Measurements from ENCODE around the gene RNF8. TPM values are rescaled to one million over a fixed set of nuclear protein-coding genes. Genes with fewer than 3 reads are reported as not detected.

Gene RNF8
- total and polyA plus RNA-seq, 7 donors, result 9.4 to 28.5 (median 12.7) TPM

DNA sequence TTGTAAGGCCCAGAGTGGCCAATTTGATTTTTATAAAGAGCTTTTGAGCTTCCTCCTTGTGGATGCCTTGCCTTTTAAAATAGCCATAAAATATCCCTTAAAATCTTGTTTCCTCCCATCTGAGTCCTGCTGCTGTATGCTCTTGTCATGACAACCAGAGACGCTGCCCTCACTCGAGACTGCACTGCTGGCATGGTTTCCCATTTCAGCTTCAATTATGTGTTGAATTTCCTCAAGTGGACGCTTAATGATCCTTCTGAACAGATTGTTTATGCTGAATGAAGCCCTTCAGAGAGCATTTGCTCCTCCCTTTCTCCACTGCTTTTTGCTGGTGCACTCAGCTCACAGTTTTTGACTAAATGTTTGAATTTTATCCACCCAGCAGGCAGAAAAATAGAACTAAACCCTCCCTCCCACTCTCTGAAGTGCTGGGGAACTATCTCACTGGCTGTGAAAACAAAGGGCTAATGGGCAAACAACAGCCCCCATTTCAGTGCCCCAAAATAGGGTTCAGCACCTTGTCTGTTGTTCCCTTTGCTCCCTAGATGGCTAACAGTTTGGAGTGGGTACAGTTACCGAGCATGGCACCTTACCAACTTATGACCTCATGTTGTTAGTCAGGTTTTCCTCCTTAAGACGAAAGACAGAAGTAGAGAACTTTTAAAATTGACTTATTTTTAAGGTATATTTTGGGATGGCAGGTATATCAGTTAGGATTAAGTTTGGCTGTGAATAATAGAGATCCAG lies 45.5 kb upstream of the RNF8 start:
- H3K36me3 ChIP-seq (ENCODE audit: insufficient read depth in 1 of 2, low read depth in 1 of 2), result peaks cover 4 to 39% of the 10 kb centered on the region in 2 donors
- DNase-seq (no peak), ATAC-seq (peak in 3 of 4 donors; percentile 60 to 77 (median 63))
- H3K27ac ChIP-seq, result peak overlapping the region; percentile 13
- TF ChIP-seq, protein P1, sequence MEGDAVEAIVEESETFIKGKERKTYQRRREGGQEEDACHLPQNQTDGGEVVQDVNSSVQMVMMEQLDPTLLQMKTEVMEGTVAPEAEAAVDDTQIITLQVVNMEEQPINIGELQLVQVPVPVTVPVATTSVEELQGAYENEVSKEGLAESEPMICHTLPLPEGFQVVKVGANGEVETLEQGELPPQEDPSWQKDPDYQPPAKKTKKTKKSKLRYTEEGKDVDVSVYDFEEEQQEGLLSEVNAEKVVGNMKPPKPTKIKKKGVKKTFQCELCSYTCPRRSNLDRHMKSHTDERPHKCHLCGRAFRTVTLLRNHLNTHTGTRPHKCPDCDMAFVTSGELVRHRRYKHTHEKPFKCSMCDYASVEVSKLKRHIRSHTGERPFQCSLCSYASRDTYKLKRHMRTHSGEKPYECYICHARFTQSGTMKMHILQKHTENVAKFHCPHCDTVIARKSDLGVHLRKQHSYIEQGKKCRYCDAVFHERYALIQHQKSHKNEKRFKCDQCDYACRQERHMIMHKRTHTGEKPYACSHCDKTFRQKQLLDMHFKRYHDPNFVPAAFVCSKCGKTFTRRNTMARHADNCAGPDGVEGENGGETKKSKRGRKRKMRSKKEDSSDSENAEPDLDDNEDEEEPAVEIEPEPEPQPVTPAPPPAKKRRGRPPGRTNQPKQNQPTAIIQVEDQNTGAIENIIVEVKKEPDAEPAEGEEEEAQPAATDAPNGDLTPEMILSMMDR (IDR thresholded peaks at IDR 0.05), result no peak
- WGBS, 3 donors, result 42 to 68% (median 43%) methylated on average over 5 of the region's 5 CpGs
- intact Hi-C loops (cut with DNase I), result no loop called here
- peaks cover 16% of the 10 kb centered on the region for H3K4me1 ChIP-seq
- H3K4me3 ChIP-seq, result no peak overlapping the region
- H3K27me3 ChIP-seq (ENCODE audit: insufficient read depth in 3 of 3, low read length in 2 of 3), result no peaks in the 10 kb centered on the region
- no peaks in the 10 kb centered on the region for H3K9me3 ChIP-seq

DNA sequence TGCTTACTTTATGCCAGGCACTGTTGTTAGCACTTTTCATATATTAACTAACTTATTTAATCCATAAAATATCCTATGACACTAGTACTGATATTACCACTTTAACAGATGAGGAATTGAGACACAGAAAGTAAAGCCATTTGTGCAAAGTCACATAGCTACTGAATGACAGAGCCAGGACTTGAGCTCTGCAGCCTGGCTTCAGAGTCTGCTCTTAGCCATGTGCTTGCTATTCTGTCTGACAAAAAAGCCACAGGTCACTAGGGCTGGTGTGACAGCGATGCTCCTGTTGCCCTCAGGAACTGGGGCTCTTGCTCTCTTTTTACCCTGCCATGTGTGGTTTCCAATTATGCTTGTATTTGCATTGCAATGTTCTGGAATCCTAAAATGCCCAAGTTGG lies 44.7 kb upstream of the RNF8 start:
- 76 to 100% (median 87%) methylated on average over 1 of the region's 1 CpG for WGBS, 3 donors
- intact Hi-C loops (cut with DNase I), result no loop called here
- H3K27ac ChIP-seq, result no peak overlapping the region

GRCh38 chr6:37309692-37310091 lies 44.1 kb upstream of the RNF8 start:
- intact Hi-C loops (cut with DNase I), result no loop called here
- H3K36me3 ChIP-seq (ENCODE audit: insufficient read depth in 1 of 2, low read depth in 1 of 2), result peaks cover 3 to 44% of the 10 kb centered on the region in 2 donors
- TF ChIP-seq, protein P1 (IDR thresholded peaks at IDR 0.05), result no peak
- peaks cover 16% of the 10 kb centered on the region for H3K4me1 ChIP-seq
- no peak for ATAC-seq
- H3K27ac ChIP-seq, result no peak overlapping the region
- WGBS, 3 donors, result 66 to 83% (median 68%) methylated on average over 3 of the region's 3 CpGs
- no peaks in the 10 kb centered on the region for H3K27me3 ChIP-seq (ENCODE audit: insufficient read depth in 3 of 3, low read length in 2 of 3)
- no peak overlapping the region for H3K4me3 ChIP-seq
- DNase-seq, result no peak
- no peaks in the 10 kb centered on the region for H3K9me3 ChIP-seq

More for the DNA sequence above, 44.7 kb upstream of the RNF8 start:
- H3K4me3 ChIP-seq, result no peak overlapping the region
- ATAC-seq (peak in 3 of 4 donors; percentile 44 to 73 (median 54)), DNase-seq (no peak)
- TF ChIP-seq, protein P1 (IDR thresholded peaks at IDR 0.05), result no peak
- H3K36me3 ChIP-seq (ENCODE audit: insufficient read depth in 1 of 2, low read depth in 1 of 2), result peaks cover 3 to 39% of the 10 kb centered on the region in 2 donors
- peaks cover 16% of the 10 kb centered on the region for H3K4me1 ChIP-seq
- no peaks in the 10 kb centered on the region for H3K9me3 ChIP-seq
- no peaks in the 10 kb centered on the region for H3K27me3 ChIP-seq (ENCODE audit: insufficient read depth in 3 of 3, low read length in 2 of 3)

DNA sequence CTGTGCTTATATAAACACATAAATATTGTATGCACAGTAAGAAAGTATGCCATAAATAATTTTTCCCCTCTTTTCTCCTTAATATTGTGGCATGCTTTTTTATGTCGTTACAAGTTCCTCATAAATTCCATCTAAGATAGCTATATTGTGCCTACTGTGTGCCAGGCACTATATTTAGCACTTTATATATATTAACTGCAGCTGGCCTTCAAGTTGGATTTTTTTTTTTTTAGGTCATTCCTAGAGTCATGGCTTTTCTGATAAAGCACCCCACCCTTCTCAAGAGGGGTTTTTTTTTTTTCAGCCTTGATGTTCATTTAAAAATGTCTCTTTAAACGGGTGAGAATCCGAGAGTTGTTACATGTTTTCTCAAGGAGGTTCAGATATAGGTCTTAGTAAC lies 42.8 kb upstream of the RNF8 start:
- 90 to 93% (median 92%) methylated on average over 3 of the region's 3 CpGs for WGBS, 3 donors
- H3K36me3 ChIP-seq (ENCODE audit: insufficient read depth in 1 of 2, low read depth in 1 of 2), result peaks cover 3 to 50% of the 10 kb centered on the region in 2 donors
- no peak overlapping the region for H3K27ac ChIP-seq
- ATAC-seq, result no peak
- H3K27me3 ChIP-seq (ENCODE audit: insufficient read depth in 3 of 3, low read length in 2 of 3), result no peaks in the 10 kb centered on the region
- intact Hi-C loops (cut with DNase I), result no loop called here
- no peak overlapping the region for H3K4me3 ChIP-seq
- peaks cover 16% of the 10 kb centered on the region for H3K4me1 ChIP-seq
- H3K9me3 ChIP-seq, result no peaks in the 10 kb centered on the region
- TF ChIP-seq, protein P1 (IDR thresholded peaks at IDR 0.05), result no peak
- no peak for DNase-seq

All from psoas muscle (tissue), 8 donors.